ENCODE measurements around the gene MED12L.

Gene MED12L

GRCh38 chr3:151432616-151433372 lies 347.3 kb downstream of the MED12L start:
- DNase-seq = no peak

GRCh38 chr3:151434151-151434890 lies 348.9 kb downstream of the MED12L start:
- DNase-seq = no peak

DNA sequence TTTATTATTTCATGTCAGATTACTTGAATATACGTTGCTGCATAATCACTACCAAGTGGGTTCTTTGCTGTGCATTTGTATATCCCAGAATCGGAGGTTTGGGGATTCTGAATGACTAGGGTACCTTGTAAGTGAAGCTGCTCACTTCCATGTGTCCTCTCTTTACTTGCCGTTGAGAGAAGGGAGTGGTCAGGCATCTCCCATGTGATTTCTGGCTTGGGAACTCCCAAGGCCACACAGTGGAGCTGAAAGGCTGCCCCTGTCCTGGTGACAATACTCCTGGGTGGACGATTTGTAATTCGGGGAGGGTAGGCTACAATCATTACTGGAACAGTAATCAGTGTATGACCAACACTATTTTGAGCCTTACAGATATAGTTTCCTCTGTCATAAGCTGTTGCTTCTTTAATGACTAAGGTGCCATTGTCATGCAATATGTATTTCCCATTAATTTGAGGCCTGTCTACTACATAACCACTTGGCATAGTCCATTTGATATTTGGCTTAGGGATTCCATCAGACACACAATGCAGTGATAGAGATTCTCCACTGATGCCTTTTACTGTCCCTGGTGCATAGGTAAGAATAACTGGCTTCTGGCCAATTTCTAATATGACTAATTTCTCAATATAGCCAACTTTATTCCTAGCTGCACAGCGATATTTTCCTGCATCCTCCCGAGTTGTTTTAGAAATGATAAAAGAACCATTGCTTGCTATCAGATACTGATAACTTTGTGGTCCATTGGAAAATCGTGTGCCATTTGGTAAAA lies 351.4 kb downstream of the MED12L start:
- no peak for DNase-seq

DNA sequence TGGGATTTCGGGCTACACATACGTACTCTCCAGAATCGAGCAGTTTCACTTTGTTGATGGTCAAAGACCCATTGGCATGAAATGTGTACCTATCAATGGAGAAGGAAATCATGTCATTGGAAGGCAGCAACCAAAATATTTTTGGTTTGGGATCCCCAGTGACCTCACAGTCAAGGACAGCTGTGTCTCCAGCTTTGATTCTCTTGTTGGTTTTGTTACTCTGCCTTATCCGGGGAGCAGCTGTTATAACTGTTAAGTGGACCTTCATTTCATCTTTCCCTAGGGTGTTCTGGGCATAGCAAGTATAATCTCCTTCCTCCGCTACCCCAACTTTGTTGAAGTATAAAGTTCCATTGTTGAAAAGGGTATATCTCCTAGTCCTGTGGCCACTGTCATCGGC lies 352.4 kb downstream of the MED12L start:
- no peak for DNase-seq

- DNase-seq = no peak
Measured at GRCh38 chr3:151439652-151440125, 354.2 kb downstream of the MED12L start.

DNA sequence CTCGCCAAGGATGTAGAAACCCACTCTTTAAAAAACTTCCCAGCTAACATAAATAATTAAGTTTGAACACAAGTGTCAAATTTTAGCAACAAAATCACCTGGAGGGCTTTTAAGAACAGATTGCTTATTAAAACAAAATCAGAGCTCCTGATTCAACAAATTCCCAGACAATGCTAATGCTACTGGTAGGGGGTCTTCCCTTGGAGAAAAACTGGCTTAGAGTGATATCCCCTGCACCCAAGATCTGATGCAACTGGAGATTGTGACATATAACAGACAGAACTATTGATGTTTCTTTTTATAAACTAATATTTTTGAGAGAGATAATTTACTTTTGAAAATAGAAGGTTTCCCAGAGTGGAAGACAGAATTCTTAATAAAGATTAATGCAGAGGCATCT lies 355.5 kb downstream of the MED12L start:
- no peak for DNase-seq

DNA sequence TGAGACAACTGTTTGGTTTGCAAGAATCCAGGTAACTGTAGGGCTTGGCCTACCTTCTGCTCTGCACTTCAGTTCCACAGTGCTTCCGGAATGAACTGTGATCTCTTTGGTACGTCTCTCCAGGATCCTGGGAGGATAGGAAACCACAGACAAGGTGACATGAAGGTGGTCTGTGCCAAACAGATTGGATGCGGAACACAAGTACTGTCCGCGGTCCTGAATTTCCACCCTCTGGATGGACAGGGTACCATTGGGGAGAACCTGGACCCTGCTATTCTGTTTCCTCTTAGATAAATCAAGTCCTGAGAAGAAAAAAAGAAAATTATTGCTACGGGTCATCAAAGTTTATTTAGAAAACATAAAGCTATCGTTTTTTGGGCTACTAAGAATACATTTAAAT lies 358.1 kb downstream of the MED12L start:
- DNase-seq = no peak

DNA sequence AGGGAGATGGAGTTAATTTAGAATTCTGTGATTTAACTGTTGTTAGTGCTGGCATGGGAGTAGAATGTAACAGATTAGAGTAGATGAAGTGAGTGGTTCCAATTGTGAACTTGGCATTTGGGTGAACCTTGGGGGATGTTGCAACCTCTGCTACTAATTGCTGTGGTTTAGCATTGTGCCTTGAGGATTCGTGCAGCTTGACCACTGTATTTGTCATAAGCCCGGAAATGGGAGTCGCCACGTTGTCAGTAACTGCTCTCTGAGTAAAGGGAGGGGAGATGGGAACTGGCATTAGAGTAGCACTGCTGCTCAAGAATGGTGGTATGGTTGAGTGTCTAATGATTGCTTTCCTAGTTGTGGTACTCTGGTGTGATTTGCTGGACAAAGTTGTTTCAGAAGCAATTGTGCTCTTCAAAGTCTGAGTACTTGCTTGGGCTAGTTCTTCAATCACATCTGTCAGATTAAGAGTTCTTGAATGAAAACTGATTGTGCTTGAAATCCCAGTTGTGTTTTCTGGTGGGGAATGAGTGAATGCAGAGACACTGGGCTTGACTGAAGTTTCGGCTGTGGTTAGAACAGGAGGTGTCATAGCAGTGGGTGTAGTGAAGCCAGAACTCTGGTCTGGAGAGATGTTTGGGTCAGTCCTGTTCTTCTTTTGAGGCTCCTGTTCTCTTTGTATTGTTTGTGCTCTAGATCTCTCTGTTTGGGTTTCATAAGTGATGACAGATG lies 360.0 kb downstream of the MED12L start:
- no peak for DNase-seq

DNA sequence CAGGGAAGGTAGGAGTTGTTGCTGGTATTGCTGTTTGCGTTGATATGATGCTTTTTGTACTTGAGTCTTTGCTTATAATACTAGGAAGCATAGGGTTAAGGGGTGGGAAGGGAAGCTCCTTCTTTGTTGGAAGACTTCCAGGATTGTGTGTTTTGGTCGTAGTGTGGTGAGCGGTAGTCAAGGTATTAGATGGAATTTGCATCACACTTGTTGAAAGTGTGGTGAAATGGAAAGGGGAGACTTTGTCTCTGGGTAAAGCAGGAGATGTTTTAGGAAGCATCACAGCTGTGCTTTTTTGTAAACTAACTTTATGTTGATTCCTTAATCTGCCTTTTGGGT lies 360.5 kb downstream of the MED12L start:
- DNase-seq = no peak

GRCh38 chr3:151452368-151452767 lies 366.9 kb downstream of the MED12L start:
- no peak for DNase-seq

GRCh38 chr3:151452841-151453240 lies 367.4 kb downstream of the MED12L start:
- DNase-seq = no peak

DNA sequence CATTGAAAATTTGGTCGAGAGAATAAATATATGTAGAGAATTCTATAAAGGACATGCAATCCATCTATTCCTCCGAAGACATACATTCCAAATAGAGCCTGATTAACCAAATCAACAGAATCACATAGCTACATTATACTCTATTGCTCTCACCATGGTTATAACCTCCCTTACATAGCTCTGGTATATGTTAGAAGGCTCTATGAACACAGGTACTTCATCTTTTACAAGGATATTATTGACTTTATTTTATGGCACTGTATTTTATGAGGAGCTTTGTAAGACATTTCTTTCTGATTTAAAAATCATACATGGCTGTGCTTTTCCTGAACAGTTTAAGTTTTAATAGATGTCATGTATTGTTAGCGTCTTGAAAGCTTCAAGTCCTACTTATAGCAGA lies 370.6 kb downstream of the MED12L start:
- no peak for DNase-seq

DNA sequence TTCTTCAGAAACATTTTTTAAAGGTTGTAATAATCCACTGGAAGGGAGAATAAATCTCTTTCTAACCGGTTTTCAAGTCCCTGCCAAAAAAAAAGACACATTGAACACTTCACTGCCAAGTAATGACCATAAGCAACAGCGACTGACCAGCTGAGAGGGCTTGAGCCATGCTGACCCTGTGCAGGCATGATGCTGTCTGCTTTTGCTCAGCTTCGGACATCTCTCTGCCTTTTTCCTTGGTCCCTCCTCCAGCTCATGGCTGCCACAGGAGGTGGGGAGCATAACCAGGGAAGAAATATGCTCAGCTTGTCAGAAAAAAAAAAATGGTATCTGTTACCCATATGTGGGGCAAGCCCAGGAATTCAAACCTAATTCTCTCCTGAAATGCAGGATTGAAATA lies 373.9 kb downstream of the MED12L start:
- DNase-seq = no peak

- no peak for DNase-seq
Measured at GRCh38 chr3:151460228-151460627, 374.8 kb downstream of the MED12L start.

GRCh38 chr3:151460774-151461450 lies 375.4 kb downstream of the MED12L start, which contains the start of gene IGSF10:
IGSF10 (minus strand) TSS chr3:151461061; CDS start chr3:151458709, 2,352 bp downstream.
- DNase-seq = no peak

DNA sequence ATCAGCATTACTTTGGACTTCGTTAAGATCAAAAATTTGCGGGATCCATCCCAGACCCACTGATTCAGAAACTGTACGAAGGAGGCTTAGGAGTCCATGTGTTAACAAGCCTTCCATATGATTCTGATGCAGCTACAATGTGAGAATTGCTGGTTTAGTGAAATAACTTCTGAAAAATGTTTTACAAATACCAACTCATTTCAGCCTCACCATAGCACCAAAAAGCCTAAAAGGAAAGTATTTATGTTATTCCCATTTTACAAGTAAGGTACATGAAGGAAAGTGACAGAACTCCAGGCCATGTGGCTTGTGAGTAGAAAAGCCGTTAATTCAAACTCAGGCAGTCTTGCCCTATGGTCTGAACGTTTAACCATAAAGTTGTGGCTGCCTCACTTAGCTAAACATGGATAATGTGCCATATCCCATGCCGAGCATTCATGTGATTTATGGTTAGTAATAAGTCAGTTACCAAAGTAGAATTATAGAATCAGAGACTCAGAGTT lies 376.9 kb downstream of the MED12L start:
- DNase-seq = no peak

- DNase-seq = no peak
Measured at GRCh38 chr3:151462991-151463390, 377.5 kb downstream of the MED12L start.

DNA sequence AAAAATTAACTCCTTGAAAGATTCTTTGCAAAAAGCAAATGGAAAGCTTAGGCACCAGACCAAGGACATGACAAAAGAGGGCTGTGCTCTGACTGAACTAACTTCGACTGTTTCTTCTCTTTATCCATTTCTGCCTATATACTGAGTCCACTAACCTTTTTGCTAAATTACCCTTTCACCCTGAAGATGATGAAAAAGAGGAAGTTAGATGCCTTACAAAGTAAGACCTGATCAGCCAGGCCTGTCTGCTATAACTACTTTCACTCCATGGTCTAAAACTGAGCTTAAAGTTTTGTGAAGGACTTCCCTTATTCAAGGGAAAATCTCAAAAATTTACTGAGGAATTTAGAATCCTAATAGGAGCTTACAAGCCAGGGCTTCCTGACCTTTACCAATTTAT lies 381.6 kb downstream of the MED12L start:
- no peak for DNase-seq

DNA sequence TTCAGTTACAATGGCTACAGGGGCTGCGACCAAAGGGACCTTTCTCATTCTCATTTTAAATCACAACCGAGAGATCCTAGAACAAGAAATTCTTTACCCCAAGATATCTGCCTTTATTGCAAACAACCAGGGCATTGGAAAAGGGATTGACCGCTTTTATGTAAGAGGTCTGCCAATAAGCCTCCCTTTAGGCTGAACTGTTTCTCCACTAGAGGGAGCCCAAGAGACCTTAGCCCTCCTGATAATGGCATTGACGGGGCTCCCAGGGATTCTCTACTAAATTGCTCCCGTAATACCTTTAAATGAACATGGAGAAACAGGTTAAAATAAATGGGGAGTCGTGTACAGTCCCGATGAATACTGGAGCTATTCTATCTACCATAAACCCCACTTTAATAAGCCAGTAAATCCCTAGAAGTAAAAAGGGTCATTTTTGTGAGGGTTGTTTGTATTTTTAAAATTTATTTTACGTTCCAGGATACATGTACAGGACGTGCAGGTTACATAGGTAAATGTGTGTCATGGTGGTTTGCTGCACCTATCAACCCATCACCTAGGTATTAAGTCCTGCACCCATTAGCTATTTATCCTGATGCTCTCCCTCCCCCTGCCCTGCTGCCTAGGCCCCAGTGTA lies 382.9 kb downstream of the MED12L start:
- peak; percentile 37 for DNase-seq

GRCh38 chr3:151476344-151477018 lies 391.0 kb downstream of the MED12L start:
- no peak for DNase-seq

Data from stimulated activated CD8-positive, alpha-beta memory T cell treated with anti-CD3 and anti-CD28 coated beads, Interleukin-4, amount 100 ng/mL, for 48 hours (primary cell).